HG03039 (cell line): ENCODE results near the gene PABPN1L.

ENCODE experiments used
- ATAC-seq: cut with Tn5 transposase; IDR thresholded peaks from one replicate; pipeline ENCODE4 v1.9.1; 2021; ENCODE audit warnings: mild to moderate bottlenecking, moderate library complexity; ENCODE audit not compliant: unreplicated experiment

PABPN1L gene, protein sequence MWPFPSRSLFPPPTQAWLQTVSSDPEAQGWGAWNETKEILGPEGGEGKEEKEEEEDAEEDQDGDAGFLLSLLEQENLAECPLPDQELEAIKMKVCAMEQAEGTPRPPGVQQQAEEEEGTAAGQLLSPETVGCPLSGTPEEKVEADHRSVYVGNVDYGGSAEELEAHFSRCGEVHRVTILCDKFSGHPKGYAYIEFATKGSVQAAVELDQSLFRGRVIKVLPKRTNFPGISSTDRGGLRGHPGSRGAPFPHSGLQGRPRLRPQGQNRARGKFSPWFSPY

DNA sequence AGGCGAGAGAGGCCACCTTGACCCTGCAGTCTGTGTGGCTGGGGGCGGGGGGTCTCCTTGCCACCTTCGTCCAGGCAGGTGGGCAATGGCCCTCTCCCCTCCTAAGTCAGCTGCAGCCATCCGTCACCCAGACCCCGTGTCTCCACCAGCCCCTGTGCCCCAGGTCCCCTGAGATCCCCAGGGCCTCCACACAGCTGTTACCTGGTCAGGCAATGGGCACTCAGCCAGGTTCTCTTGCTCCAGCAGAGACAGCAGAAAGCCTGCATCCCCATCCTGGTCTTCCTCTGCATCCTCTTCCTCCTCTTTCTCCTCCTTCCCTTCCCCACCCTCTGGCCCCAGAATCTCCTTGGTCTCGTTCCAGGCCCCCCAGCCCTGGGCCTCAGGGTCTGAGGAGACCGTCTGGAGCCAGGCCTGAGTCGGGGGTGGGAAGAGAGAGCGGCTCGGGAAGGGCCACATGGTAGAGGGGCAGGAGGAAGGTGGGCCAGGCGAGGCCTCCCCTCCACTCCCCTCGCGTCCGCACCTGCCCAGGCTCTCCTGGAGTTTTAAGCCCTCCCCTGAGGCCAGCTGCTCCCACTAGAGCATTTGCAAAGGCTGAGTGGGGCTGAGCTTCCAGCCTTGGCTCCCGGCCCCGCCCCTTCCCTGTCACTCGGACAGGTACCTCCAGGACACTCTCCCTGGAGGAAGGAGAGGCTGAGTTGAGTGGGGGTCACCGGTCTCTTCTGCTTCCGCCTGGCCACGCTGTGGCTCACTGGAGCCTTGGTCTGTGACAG, at the start of gene PABPN1L:
PABPN1L (minus strand) TSS at position 510 of the 770 bp plus-strand sequence; CDS start at position 456, 54 bp downstream.
- ATAC-seq, result no peak

DNA sequence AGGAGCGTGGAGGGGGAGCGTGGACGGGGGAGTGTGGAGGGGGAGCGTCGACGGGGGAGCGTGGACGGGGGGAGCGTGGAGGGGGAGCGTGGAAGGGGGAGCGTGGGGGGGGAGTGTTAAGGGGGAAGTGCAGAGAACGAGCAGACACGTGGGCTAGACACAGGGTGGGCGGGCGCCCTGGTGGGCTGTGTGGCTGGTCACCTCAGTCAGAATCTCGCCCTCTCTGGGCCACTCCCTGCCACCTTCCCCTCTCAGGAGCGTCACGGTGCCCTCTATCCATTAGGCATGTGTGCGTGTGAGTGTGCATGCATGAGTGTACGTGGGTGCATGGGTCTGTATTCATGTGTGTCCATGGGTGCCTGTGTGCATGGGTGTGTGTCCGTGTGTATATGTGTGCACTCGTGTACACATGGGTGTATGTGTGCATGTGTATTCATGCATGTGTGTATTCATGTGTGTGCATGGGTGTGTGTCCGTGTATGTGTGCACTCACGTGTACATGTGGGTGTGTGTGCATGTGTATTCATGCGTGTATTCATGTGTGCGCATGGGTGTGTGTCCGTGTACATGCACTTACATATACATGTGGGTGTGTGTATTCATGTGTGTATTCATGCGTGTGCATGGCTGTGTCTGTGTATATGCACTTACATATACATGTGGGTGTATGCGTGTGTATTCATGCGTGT, 49.3 kb upstream of the PABPN1L start:
- ATAC-seq, result no peak

DNA sequence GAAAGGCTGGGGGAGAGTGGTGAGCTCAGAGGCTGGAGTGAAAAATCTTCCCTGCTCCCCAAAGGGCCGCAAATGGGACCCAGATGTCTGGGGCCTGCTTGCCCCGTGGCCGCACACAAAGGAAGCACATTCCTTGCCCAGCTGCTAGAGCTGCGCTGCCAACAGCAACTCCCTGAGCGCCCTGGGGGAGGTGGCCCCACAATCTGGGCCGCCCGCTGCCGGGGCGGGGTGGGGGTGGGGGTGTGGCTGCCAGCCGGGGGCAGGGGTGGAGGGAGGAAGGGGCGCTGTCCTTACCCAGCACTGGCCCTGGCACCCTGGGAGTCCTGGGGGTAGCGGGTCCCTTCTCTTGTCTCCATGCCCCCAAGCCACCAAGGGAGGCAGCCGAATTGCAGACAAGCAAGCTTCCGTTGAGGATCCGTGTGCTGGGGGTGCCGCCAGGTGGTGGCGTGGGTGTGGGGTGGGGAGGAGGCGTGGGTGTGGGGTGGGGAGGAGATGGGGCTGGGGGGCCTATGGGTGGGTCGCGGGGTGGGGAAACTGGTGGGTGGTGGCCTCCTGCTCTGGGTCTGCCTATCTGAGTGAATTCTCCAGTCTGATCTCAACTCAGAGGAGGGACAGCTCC, 48.4 kb upstream of the PABPN1L start:
- no peak for ATAC-seq

DNA sequence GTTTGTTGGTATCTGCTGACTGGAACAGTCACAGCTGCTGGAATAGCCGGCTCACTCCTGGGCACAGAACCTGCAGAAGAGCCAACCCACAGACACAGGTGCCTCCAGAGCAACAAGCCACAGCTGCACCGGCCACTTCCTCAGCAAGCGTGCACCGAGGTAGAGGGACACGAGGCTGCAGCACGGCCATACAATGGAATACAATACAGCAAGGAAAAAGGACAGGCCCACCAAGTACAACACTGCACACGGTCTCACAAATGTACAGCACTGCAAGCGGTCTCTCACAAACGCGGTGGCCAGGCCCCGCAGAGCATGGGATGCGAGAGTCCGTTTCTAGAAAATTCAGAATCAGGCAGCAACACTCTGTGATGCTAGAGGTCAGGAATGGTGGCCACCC, 47.4 kb upstream of the PABPN1L start:
- ATAC-seq, result no peak

DNA sequence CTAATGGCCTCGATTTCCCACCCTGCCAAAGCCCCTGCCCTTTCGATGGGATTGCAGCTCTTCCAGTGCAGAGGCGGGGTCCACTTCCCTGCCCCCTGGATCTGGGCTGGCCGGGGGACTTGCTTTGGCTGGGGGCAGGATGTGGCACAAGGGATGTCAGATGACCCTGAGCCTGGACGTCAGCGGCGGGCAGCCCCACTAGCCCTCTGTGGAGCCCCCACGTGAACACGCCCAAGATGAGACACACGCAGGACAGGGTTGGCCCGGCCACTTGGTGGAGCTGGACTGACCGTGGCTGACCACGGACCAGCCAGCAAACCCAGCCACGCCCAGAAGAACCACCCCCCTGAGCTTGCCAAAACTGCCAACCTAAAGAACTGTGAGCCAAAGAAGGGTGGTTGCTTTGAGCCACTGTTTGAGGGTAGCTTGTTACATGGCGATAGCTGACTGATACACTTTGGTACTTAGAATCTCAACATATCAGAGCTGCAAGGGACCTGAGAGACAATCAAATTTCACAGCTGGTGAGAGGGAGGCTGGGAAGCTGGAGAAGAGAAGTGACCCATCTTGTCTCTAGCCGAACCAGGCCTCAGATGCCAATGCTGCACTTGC, 46.6 kb upstream of the PABPN1L start:
- no peak for ATAC-seq

DNA sequence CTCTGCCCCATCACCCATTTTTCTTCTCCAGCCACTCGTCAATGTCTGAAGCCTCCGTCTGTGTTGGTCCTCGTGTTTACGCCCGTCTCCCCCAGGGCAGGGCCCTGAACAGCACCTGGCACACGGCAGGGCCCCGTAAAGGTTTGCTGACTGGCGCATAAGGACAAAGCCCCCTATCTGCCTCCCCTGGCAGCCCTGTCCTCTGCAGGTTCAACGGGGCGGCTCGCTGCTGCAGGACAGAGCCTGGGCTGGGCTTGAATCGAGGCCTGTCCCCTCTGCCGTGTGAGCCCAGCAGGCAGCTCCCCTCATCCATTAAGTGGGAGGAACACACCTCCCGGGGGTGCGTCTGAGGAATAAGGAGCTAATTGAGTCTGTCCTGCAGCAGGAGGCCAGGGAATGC, 46.1 kb upstream of the PABPN1L start:
- ATAC-seq, result no peak

DNA sequence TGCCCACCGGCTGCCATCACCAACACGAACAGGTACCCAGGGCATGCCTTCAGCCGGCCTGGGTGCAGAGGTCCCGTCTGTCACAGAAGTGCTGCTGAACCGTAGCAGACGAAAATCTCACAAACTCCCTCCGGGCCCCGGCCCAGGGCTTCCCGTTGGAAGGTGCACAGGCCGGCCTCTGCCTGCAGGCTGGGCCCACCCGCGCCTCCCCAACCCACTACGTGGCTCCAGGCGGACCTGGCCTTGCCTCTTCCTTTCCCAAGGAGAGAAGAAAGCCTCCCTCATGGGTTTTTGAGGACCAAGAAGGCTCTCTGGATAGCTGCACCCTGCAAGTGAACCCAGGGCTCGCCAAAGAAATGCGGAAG, 45.5 kb upstream of the PABPN1L start:
- no peak for ATAC-seq

DNA sequence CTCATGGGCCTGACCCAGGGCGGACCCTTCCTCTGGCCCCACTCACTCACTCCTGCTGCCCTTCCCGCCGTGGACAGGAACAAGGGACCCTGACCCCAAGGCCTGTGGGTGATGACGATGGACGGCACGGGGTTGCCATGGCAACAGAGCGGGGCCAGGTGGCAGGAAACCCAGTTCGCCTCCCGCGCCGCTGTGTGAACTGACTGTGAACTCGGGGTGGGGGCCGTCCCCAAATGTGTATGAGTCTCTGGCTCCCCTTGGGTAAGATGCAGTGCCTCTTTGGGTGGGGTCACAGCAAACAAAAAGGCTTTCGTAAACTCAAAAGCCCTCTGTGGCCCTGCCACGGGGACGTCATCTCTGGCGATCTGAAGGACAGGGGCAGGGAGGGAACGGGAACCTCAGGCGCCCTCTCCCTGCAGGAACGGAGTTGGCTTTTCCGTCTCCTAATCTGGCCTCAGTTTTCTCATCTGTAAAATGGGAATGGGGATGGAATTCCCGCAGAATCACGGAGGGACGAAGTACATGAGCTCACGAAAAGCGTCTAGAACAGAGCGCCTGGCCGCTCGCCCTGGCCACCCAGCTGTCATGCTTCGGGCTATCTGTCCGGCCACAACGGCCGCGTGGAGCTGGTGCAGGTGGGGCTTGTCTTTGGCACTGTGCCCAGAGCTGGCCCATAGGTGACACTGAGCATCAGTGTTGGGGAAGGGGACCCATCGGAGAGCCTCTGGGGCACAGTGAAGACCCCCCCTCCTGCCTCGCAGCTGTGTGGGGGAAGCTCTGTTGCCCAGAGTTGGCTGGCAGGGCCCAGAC, 44.9 kb upstream of the PABPN1L start:
- no peak for ATAC-seq

DNA sequence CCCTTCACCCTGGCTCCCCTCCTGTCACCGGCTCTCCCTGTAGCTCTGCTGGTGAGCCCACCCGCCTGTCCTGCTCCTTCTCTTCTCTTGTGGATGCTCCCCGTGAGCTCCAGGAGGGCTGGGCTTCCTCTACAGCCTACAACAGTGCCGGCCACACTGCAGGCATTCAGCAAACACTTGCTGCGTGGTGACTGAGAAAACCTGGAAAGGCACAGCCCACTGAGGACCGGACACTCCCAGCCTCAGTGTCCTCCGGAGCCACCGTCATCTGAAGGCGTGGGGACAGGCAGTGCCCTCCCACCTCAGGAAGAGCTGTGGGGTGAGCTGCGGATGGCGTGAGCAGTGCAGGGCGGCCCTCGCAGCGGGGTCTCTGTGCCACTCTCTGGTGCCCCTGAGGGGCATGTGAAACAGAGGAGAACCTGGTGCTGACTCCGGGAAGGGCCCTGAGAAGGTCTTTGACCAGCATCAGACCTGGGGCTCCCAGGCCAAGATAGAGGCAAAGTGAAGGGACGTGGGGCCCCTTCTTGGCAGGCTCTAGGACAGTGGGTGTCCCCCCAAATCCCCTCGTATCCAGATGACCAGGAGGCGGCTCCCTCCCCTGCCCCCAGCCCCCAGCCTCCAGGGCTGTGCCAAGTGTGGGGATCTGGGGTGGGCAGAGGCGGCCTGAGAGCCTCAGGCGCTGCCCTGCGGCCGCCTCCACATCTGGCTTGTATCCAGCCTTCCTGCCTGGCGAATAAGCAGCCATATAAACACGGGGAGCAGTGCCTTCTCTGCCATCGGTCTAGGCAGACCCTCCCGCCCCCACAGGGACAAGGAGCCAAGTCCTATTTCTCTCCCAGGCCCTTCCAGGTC, 44.0 kb upstream of the PABPN1L start:
- no peak for ATAC-seq

DNA sequence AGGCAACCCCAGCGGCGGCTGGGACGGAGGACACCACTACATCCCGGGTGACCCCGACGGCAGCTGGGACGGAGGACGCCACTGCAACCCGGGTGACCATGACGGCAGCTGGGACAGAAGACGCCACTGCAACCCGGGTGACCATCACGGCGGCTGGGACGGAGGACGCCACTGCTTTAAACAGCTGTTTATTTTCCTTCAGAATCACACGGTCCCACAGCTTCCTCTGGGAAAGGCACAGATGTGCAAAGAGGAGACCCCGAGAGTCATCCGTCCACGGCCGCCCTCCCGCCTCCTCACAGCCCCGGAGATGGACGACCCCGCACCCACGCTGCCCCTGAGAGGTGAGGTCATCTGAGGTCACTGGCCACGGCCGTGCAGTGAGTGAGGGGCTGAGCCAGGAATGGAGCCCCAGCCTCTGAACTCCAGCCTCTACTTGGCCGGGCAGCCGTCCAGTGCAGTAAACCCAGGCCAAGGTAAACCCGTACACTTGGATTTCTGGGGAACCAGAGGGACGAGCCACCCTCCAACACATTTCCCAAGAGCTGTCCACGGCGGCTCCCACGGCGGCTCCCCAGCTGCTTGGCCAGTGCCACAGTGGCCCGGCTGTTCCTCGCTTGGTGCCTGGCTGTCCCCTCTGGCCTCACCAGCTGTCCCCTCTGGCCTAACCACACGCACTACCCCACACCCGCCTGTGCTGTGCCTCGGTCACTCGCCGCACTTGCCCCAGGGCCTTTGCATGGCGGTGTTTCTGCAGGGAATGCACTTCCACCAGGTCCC, 43.2 kb upstream of the PABPN1L start:
- no peak for ATAC-seq

DNA sequence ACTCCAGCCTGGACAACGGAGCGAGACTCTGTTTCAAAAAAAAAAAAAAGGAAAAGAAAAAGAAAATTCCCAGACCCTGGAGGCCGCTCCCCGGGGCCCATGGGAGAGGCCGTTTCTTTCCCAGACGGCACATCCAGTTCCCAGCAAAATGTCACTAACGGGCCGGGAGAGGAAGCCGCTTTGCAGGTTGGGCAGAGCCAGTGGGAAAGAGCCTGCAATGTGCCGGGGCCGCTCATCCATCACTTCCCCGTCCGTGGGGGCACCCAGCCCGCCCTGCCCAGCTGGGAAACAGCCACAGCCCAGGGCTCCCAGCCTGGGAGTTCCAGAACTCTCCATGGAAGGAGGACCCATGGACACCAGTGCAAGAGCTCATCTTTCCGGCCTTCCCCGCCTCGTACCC, 41.8 kb upstream of the PABPN1L start:
- no peak for ATAC-seq

DNA sequence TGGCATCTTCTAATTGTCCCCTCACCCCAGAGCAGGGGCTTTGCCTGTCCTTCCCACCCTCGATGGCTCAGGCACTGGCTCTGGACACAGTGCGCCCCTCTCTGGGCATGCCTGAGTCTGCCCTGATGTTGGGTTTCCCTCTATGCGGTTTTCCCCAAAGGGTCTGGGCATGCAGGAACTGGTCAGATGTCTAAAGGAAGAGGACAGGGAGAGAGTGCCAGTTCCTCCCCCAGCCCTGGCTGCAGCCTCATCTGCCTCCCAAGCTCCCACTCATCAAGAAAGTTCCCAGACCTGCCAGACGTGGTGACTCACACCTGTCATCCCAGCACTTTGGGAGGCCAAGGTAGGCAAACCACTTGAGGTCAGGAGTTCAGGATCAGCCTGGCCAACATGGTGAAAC, 41.3 kb upstream of the PABPN1L start:
- no peak for ATAC-seq

DNA sequence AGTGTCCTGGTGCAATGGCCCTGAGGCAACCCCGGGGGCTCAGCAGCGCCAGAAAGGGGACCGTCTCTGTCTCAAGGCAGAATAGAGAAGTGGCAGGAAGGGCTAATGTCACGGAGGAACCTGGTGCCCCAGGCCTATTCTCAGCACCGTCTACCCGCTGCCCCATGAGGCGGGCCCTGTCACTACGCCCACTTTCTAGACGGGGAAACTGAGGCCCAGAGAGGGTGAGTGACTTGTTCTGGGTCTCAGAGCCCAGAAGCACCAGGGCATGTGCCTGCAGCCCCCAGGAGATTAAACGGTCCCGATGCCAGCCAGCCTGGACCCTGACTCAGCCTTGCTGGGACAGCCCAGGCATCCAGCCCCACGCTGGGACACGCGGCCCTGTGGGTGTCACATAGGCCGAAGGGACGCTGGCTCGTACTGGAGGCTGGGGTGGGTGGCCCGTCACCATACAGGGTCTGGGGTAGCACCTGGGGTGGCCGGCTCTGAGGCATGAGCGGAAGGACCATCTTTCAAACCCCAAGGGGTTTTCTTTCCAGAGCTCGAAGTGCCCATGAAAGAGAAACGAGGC, 40.2 kb upstream of the PABPN1L start:
- no peak for ATAC-seq

DNA sequence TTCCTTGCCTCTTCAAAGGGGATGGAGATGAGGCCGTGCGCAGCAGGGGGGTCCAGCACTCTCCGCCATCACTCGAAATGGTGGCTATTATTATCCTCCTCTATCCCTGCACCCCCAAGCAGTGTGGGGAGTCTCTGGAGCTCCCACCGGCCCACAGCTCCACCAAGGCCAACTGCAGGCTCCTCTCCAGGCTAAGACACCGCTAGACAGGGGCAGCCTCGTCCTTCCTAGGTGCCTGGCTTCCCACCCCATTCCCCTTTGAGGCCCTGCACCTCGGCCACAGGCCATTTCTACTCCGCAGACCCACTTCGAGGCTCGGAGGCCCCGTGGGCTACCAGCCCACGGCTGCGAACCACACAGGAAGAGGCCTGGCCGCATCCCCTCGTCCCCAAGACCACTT, 39.6 kb upstream of the PABPN1L start:
- ATAC-seq, result no peak

DNA sequence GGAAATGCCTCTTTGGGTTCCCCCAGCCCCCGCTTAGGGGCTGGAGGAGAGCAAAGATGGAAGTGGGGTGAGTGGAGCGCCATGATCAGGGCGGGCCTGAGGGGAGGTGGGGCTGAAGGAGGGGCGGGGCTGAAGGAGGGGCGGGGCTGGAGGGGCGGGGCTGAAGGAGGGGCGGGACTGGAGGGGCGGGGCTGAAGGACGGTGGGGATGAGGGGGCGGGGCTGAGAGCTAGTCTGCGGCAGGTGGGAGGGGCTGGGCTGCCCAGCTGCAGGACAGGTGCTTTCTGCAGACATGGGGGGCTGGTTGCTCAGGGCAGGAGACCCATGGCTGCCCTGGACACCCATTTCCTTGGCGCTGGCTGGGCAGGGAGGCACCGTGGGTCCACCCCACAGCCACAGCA, 39.1 kb upstream of the PABPN1L start:
- no peak for ATAC-seq

DNA sequence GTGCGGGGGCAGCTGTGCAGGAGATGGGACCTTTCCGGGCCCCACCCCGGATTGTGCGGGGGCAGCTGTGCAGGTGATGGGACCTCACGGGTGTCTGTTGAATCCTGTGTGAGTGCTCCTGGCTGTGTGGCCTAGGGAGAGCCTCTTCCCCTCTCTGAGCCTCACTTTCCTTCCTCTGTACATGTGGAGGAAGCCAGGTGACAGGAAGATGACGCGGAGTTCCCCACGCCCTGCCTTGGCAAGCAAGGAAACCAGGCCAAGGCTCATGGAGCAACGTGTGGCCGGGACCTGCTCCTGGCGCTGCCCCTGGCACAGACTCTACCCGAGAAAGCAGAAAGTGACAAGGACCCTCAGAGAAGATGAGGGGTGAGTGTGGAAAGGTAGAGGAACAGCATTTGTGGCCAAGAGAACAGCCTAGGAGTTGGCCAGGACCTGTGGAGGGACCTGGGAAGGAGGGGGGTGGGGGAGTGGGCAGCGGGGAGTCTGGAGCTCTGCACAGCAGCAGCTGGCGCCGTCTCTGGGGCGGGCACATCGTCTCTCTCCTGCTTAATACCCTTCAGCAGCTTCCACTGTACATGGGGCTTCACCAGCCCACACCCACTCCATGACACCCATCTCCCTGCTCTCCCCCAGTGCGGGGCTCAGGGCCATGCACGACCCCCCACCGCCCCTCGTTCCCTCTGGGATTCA, 38.4 kb upstream of the PABPN1L start:
- ATAC-seq, result no peak

DNA sequence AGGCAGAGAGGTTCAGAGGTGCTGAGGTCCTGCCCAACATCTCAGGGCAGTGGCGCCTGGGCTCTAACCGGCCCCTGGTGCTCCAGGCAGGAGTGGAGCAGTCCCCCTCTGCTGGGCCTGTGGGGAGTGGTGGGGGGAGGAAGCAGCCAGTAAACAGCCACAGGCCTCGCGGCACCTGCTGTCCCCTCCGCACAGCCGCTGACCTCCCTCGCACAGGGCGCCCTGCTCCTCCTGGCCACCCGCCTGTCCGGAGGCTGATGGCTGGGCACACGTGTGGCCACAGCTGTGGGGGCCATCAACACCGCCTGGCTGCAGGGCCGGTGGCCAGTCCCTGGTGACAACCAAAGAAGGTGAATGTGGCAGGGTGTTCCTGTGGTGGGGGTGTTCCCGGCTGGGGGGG, 36.8 kb upstream of the PABPN1L start:
- no peak for ATAC-seq

DNA sequence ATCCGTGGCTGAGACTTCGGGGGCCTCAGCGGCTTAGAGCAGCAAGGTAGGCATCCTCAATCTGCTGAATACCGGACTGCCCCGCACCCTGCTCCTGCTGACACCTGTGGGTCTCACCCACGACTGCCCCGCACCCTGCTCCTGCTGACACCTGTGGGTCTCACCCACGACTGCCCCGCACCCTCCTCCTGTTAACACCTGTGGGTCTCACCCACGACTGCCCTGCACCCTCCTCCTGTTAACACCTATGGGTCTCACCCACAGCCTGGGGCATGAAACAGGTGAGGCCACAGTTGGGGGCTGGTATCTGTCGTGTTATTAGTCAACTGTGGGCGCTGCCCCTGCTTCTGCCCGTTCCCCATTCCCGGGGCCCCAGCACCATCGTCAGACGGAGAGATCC, 36.3 kb upstream of the PABPN1L start:
- ATAC-seq, result no peak
